ENCODE data around the gene NUDT2. TPM values are rescaled to one million over a fixed set of nuclear protein-coding genes. Genes with fewer than 3 reads are reported as not detected.

NUDT2 gene
- total and polyA plus RNA-seq, 10 of the 15 experiments (the other 5 are each of a cell fraction or from before 2014, with no cell fraction given) = 24.5 to 55.1 (median 33.6) TPM

- Histone ChIP-seq H3K27me3 (replicated peaks in 1 of 2; ENCODE audit: control insufficient read depth in 2 of 2, insufficient read depth in 2 of 2, low read length in 1 of 2) (no peaks in the 10 kb centered on the region), H3K27ac (ENCODE audit: control insufficient read depth, insufficient read depth) (no peak overlapping the region), H3K79me2 (ENCODE audit: control insufficient read depth, insufficient read depth, low read length) (no peaks in the 10 kb centered on the region; the same call in 1 of the 2 replicates), H3K4me3 (no peak overlapping the region), H4K20me1 (ENCODE audit: control insufficient read depth, insufficient read depth) (no peaks in the 10 kb centered on the region), H3K4me1 (ENCODE audit: control insufficient read depth, insufficient read depth, low read length) (no peaks in the 10 kb centered on the region), H2AFZ (ENCODE audit: control insufficient read depth, low read depth, low read length) (no peak overlapping the region), H3K36me3 (ENCODE audit: control insufficient read depth in 2 of 2, insufficient read depth in 2 of 2, low read length in 1 of 2) (peaks cover 0 to 2% of the 10 kb centered on the region in 2 experiments; a peak in 2 of 4 replicates), H3K4me2 (ENCODE audit: control insufficient read depth, insufficient read depth) (no peak overlapping the region), H3K9ac (ENCODE audit: control insufficient read depth, insufficient read depth, low read length) (no peak overlapping the region), H3K9me3 (replicated peaks; ENCODE audit: control insufficient read depth, insufficient read depth, low read length) (no peaks in the 10 kb centered on the region)
- ChIA-PET CTCF (no interaction called here), RAD21 (ENCODE audit: unreplicated experiment) (no interaction called here), POLR2A (no interaction called here), SMC1A (ENCODE audit: uncharacterized antibody, unreplicated experiment) (no interaction called here)
- WGBS (ENCODE audit: insufficient coverage, insufficient replicate concordance, low lambda C conversion rate, missing lambda C conversion rate) = 78% methylated on average over 2 of the region's 2 CpGs
- TF ChIP-seq HCFC1 (IDR thresholded peaks at IDR 0.05; ENCODE audit: low read length) (no peak), WRNIP1 (IDR thresholded peaks at IDR 0.05; ENCODE audit: borderline replicate concordance, low read depth, low read length) (no peak), HSF1 (IDR thresholded peaks at IDR 0.05; ENCODE audit: low read depth, low read length) (no peak), CREB1 (IDR thresholded peaks at IDR 0.05; ENCODE audit: low read depth) (no peak), POLR2AphosphoS5 (IDR thresholded peaks at IDR 0.05; ENCODE audit: low read length) (no peak), NR2C1 (IDR thresholded peaks at IDR 0.05) (no peak), NFYB (IDR thresholded peaks at IDR 0.05; ENCODE audit: insufficient read depth, low read depth, low read length) (no peak), ATF3 (IDR thresholded peaks at IDR 0.05; ENCODE audit: borderline replicate concordance, extremely low read depth, low read depth, low read length) (no peak), RB1 (IDR thresholded peaks at IDR 0.05; ENCODE audit: borderline replicate concordance) (no peak), KAT2A (conservative IDR thresholded peaks at IDR 0.05; ENCODE audit: control insufficient read depth, low read depth, low read length) (no peak), ZZZ3 (IDR thresholded peaks at IDR 0.05; ENCODE audit: control insufficient read depth, insufficient read length, low read depth) (no peak), JUNB (IDR thresholded peaks at IDR 0.05) (no peak), BHLHE40 (IDR thresholded peaks at IDR 0.05; ENCODE audit: borderline replicate concordance in 1 of 2, low read depth in 2 of 2, low read length in 1 of 2) (no peak)
- BruUV-seq (replicated peaks) = no TSS peak
- DNase-seq (ENCODE audit: low read depth, low spot score) = no peak
- intact Hi-C loops (cut with micrococcal nuclease; ENCODE audit: unreplicated experiment) = no loop called here
- in situ Hi-C loops (cut with MboI) = no loop called here
- FAIRE-seq = no peak
- ATAC-seq = no peak
These were observed 11.9 kb upstream of the NUDT2 start for GRCh38 chr9:34317436-34317835.
